Frontal cortex (tissue), 4 donors: ENCODE results near the gene CTTNBP2. TPM values are rescaled to one million over a fixed set of nuclear protein-coding genes. Genes with fewer than 3 reads are reported as not detected.

ENCODE experiments used
- DNase-seq, 2 donors: peaks; one replicate each; pipeline ENCODE4 v3.0.0; 2012; ENCODE audit warnings: low spot score in 2 of 2
- FAIRE-seq: peaks from 2 replicates; lab custom pipeline; 2012; peaks lifted over from hg19 to GRCh38; lab: Jason Lieb, UNC
- total RNA-seq: library from RNA; depleted of rRNA; stranded (reverse); fragments of >200 nt; gene quantifications from one replicate; pipeline ENCODE4 v1.2.3, GENCODE V29; 2014
- donor health status: control.
- donor health status: control.
- donor health status: control.

The CTTNBP2 gene
- total RNA-seq, 1 donor from 2014 or later: 34.2 TPM

DNA sequence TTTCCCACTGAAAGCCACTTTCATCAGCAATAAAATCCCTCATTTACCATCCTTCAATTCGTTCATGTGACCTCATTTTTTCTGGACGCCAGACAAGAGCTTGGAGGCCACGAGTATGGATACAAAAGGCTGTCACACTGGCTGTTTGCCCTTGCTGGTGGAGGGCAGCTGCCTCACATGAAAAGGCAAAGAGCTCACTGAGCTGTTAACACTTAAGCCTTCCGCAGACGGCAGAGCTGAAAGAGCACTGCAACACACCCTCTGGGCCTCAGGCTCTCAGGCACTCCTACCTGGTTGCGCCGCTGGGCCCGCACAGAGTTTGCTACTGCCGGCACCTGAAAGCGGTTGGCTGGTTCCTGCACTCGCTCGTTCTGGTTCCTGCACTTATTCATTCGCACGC is 199.9 kb downstream of the CTTNBP2 start:
- FAIRE-seq (no peak), DNase-seq (no peak)

DNA sequence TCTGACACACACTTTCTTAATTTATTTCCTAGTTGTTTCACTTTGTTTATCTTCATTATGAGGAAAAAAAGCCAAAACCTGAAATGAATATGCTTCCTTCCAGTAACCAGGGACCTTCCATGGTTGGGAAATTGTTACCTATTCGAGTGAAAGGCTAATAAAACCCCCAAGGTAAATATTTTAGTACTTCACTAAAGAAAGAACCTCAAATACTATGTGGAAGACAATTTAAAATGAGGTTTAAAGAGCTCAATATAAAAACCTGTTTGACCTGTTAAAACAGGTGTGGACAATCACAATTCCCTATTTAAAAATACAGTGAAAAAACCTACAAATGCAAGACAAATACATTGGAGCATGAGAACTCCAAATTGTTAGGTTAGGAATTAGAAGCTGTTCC is 200.8 kb downstream of the CTTNBP2 start:
- no peak for FAIRE-seq
- DNase-seq: no peak

- FAIRE-seq (no peak), DNase-seq (no peak)
These were observed 203.4 kb downstream of the CTTNBP2 start for GRCh38 chr7:117669818-117670217.

DNA sequence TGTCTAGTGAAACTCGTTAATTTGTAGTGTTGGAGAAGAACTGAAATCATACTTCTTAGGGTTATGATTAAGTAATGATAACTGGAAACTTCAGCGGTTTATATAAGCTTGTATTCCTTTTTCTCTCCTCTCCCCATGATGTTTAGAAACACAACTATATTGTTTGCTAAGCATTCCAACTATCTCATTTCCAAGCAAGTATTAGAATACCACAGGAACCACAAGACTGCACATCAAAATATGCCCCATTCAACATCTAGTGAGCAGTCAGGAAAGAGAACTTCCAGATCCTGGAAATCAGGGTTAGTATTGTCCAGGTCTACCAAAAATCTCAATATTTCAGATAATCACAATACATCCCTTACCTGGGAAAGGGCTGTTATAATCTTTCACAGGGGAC is 205.8 kb downstream of the CTTNBP2 start:
- DNase-seq: no peak
- FAIRE-seq: no peak

DNA sequence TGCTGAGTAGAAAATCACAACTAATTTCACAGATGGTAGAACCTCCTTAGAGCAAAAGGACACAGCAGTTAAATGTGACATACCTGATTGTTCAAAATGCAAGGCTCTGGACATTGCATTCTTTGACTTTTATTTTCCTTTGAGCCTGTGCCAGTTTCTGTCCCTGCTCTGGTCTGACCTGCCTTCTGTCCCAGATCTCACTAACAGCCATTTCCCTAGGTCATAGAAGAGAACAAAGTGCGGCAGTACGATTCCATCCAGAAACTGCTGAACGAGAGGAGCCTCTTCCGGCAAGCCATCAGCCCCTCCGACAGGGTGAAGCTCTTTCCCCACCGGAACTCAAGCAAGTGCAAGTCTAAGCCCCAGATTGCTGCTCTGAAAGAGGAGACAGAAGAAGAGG is 206.6 kb downstream of the CTTNBP2 start:
- FAIRE-seq (no peak), DNase-seq (no peak)

DNA sequence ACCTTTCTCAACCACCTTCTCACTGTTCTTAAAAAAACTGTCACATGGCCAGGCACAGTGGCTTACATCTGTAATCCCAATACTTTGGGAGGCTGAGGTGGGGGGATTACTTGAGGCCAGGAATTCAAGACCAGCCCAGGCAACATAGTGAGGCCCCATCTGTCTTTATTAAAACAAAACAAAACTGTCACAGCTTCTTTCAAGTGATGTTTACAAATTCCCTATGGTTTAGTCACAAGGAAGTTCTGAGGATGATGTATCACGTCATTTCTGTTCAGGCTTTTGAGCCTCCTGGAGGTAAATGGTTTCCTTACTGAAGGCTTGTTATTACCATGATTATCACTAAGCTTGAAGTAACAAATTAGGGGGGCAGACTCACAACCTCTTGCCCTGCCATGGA is 207.2 kb downstream of the CTTNBP2 start:
- no peak for FAIRE-seq
- DNase-seq: no peak

GRCh38 chr7:117665368-117665767 is 207.9 kb downstream of the CTTNBP2 start:
- no peak for FAIRE-seq

GRCh38 chr7:117664047-117664446 is 209.2 kb downstream of the CTTNBP2 start:
- FAIRE-seq (no peak), DNase-seq (no peak)

More at GRCh38 chr7:117665368-117665767, 207.9 kb downstream of the CTTNBP2 start:
- DNase-seq: no peak

- FAIRE-seq (no peak), DNase-seq (no peak)
These were observed 211.9 kb downstream of the CTTNBP2 start for GRCh38 chr7:117661328-117661727.
